IMR-90 (cell line): ENCODE results near the gene PHKA1. TPM values are rescaled to one million over a fixed set of nuclear protein-coding genes. Genes with fewer than 3 reads are reported as not detected.

ENCODE experiments used
- ATAC-seq: fragments of 200-7000 bp; cut with Tn5 transposase; 2 replicates; pipeline ENCODE4 v1.9.1; 2020; ENCODE audit warnings: low read depth, mild to moderate bottlenecking, moderate library complexity
- BruUV-seq: library from RNA; stranded (reverse); fragments of 400-500 nt; replicated peaks from 2 replicates; lab custom pipeline; 2021; lab: Mats Ljungman, UMichigan
- CTCF ChIA-PET: fragments of 300-600 bp; formaldehyde crosslinking; extraction: SDS; loops from one replicate; lab custom pipeline; 2021; ENCODE audit warnings: antibody characterized with exemption; lab: Yijun Ruan, JAX
- POLR2A ChIA-PET: fragments of 300-600 bp; sonication (Branson Sonifier 250); formaldehyde crosslinking; loops from one replicate; lab custom pipeline; 2022; ENCODE audit warnings: antibody characterized with exemption; ENCODE audit not compliant: unreplicated experiment; lab: Charles Lee
- DNase-seq: peaks from one replicate; pipeline ENCODE4 v3.0.0; 2013
- H2AFZ ChIP-seq: replicated peaks from 2 replicates; pipeline ENCODE3; 2013; ENCODE audit warnings: low read length, mild to moderate bottlenecking; ENCODE audit not compliant: poor library complexity
- H2AK5ac ChIP-seq: 2 replicates; pipeline ENCODE4 v1.6.1; 2013; ENCODE audit warnings: low read depth, low read length, inconsistent platforms
- H2AK9ac ChIP-seq: replicated peaks from 2 replicates; pipeline ENCODE3; 2013; ENCODE audit warnings: mild to moderate bottlenecking, low read depth, low read length, moderate library complexity; ENCODE audit not compliant: poor library complexity
- H2BK120ac ChIP-seq: 2 replicates; pipeline ENCODE4 v1.6.1; 2013; ENCODE audit warnings: low read depth, low read length, inconsistent platforms
- H2BK15ac ChIP-seq: 3 replicates; pipeline ENCODE4 v1.6.1; 2013; ENCODE audit warnings: low read depth, low read length, inconsistent platforms
- H2BK20ac ChIP-seq: 2 replicates; pipeline ENCODE4 v1.6.1; 2013; ENCODE audit warnings: low read depth, mild to moderate bottlenecking, inconsistent platforms, low read length, moderate library complexity
- H2BK5ac ChIP-seq: 2 replicates; pipeline ENCODE4 v1.6.1; 2013; ENCODE audit warnings: mild to moderate bottlenecking, low read depth, low read length, inconsistent platforms; ENCODE audit not compliant: poor library complexity, severe bottlenecking
- H3K14ac ChIP-seq: replicated peaks from 2 replicates; pipeline ENCODE4 v1.6.1; 2013; ENCODE audit warnings: low read depth, low read length, inconsistent platforms
- H3K18ac ChIP-seq: 2 replicates; pipeline ENCODE4 v1.6.1; 2013; ENCODE audit warnings: low read depth, low read length, control low read depth
- H3K23ac ChIP-seq: 2 replicates; pipeline ENCODE4 v1.6.1; 2013; ENCODE audit warnings: low read depth, low read length, inconsistent platforms
- H3K27ac ChIP-seq: 2 replicates; pipeline ENCODE4 v1.5.1; 2013; ENCODE audit warnings: mild to moderate bottlenecking, control low read depth, low read length; ENCODE audit not compliant: insufficient read depth
- H3K27me3 ChIP-seq: 2 replicates; pipeline ENCODE4 v1.6.1; 2013; ENCODE audit warnings: low read length; ENCODE audit not compliant: control insufficient read depth, insufficient read depth
- H3K36me3 ChIP-seq: 2 replicates; pipeline ENCODE4 v1.6.1; 2013; ENCODE audit warnings: low read length, mixed read lengths; ENCODE audit not compliant: control insufficient read depth, insufficient read depth
- H3K4ac ChIP-seq: 2 replicates; pipeline ENCODE4 v1.6.1; 2013; ENCODE audit warnings: low read depth, low read length, inconsistent platforms
- H3K4me1 ChIP-seq: 2 replicates; pipeline ENCODE4 v1.6.1; 2013; ENCODE audit warnings: low read length, mixed read lengths; ENCODE audit not compliant: control insufficient read depth, insufficient read depth
- H3K4me2 ChIP-seq: 2 replicates; pipeline ENCODE4 v1.6.1; 2013; ENCODE audit warnings: low read depth, mild to moderate bottlenecking, control low read depth, low read length, moderate library complexity
- H3K4me3 ChIP-seq: 2 replicates; pipeline ENCODE4 v1.5.1; 2013; ENCODE audit warnings: low read depth, mild to moderate bottlenecking, control low read depth, low read length, moderate library complexity; ENCODE audit not compliant: insufficient read depth
- H3K56ac ChIP-seq: 2 replicates; pipeline ENCODE4 v1.6.1; 2013; ENCODE audit warnings: low read length, inconsistent platforms; ENCODE audit not compliant: insufficient read depth; ENCODE audit errors: extremely low read depth
- H3K79me1 ChIP-seq, 2 experiments: 2 replicates each; pipeline ENCODE4 v1.6.1; 2013; ENCODE audit warnings: low read length in 2 of 2, inconsistent platforms in 1 of 2, low read depth in 1 of 2
- H3K9ac ChIP-seq: 2 replicates; pipeline ENCODE4 v1.6.1; 2013; ENCODE audit warnings: low read depth, low read length, control low read depth
- H3K9me1 ChIP-seq: 2 replicates; pipeline ENCODE4 v1.6.1; 2013; ENCODE audit warnings: low read length, inconsistent platforms; ENCODE audit not compliant: insufficient read depth
- H3K9me3 ChIP-seq: 2 replicates; pipeline ENCODE4 v1.6.1; 2013; ENCODE audit warnings: low read length; ENCODE audit not compliant: control insufficient read depth, insufficient read depth
- H4K20me1 ChIP-seq: 2 replicates; pipeline ENCODE4 v1.6.1; 2013; ENCODE audit warnings: low read length, inconsistent platforms; ENCODE audit not compliant: insufficient read depth
- H4K5ac ChIP-seq: 2 replicates; pipeline ENCODE4 v1.6.1; 2013; ENCODE audit warnings: mild to moderate bottlenecking, low read depth, low read length, control low read depth
- H4K8ac ChIP-seq, 2 experiments: 2 replicates each; pipeline ENCODE4 v1.6.1; 2013; ENCODE audit warnings: low read depth in 2 of 2, low read length in 2 of 2, control low read depth in 1 of 2, inconsistent platforms in 1 of 2
- H4K91ac ChIP-seq: 2 replicates; pipeline ENCODE4 v1.6.1; 2013; ENCODE audit warnings: low read depth, low read length, inconsistent platforms; ENCODE audit not compliant: insufficient read depth
- BHLHE40 ChIP-seq: fragments of 150-350 bp; IDR thresholded peaks from 2 replicates; pipeline ENCODE4 v1.6.1; 2016; ENCODE audit warnings: mild to moderate bottlenecking, low read depth, low read length
- CHD1 ChIP-seq: IDR thresholded peaks from 2 replicates; pipeline ENCODE4 v1.6.1; 2012; ENCODE audit warnings: low read depth, low read length, improper control_type of control experiment
- CTCF ChIP-seq: conservative IDR thresholded peaks from 2 replicates; pipeline ENCODE4 v1.5.1; 2012; ENCODE audit warnings: mild to moderate bottlenecking, low read depth, low read length, improper control_type of control experiment
- ELK1 ChIP-seq: fragments of 150-350 bp; IDR thresholded peaks from 2 replicates; pipeline ENCODE4 v1.6.1; 2016; ENCODE audit warnings: low read depth, mild to moderate bottlenecking, low read length, moderate library complexity, borderline replicate concordance
- FOS ChIP-seq: fragments of 150-350 bp; IDR thresholded peaks from 2 replicates; pipeline ENCODE4 v1.6.1; 2016; ENCODE audit warnings: low read depth, low read length
- MAFK ChIP-seq: IDR thresholded peaks from 2 replicates; pipeline ENCODE4 v1.6.1; 2012; ENCODE audit warnings: low read depth, low read length, improper control_type of control experiment
- MAZ ChIP-seq: IDR thresholded peaks from 2 replicates; pipeline ENCODE4 v1.6.1; 2012; ENCODE audit warnings: low read depth, mild to moderate bottlenecking, low read length, improper control_type of control experiment, moderate library complexity, borderline replicate concordance
- MXI1 ChIP-seq: IDR thresholded peaks from 2 replicates; pipeline ENCODE4 v1.6.1; 2012; ENCODE audit warnings: low read depth, mild to moderate bottlenecking, low read length, moderate library complexity, borderline replicate concordance
- NFE2L2 ChIP-seq: fragments of 150-350 bp; IDR thresholded peaks from 2 replicates; pipeline ENCODE4 v1.6.1; 2016; ENCODE audit warnings: low read depth, mild to moderate bottlenecking, low read length
- RAD21 ChIP-seq: IDR thresholded peaks from 2 replicates; pipeline ENCODE4 v1.6.1; 2012; ENCODE audit warnings: low read length, improper control_type of control experiment
- RCOR1 ChIP-seq: IDR thresholded peaks from 2 replicates; pipeline ENCODE4 v1.6.1; 2012; ENCODE audit warnings: mild to moderate bottlenecking, low read length, improper control_type of control experiment; ENCODE audit not compliant: insufficient replicate concordance
- RFX5 ChIP-seq: IDR thresholded peaks from 2 replicates; pipeline ENCODE4 v1.8.0; 2012; ENCODE audit warnings: low read depth, mild to moderate bottlenecking, low read length, moderate library complexity
- SMC3 ChIP-seq: fragments of 150-350 bp; IDR thresholded peaks from 2 replicates; pipeline ENCODE4 v1.6.1; 2016; ENCODE audit warnings: low read depth, mild to moderate bottlenecking, antibody characterized with exemption, low read length, moderate library complexity
- USF2 ChIP-seq: fragments of 150-350 bp; IDR thresholded peaks from 2 replicates; pipeline ENCODE4 v1.6.1; 2017; ENCODE audit warnings: mild to moderate bottlenecking, antibody characterized with exemption, low read length, low read depth
- WGBS, 2 experiments: methylation state at CpG; one replicate each; pipeline versions ENCODE4 v1.1.5 to v1.1.7; 2013; ENCODE audit warnings: missing lambda C conversion rate in 2 of 2; ENCODE audit not compliant: insufficient read length in 1 of 2; ENCODE audit errors: extremely low coverage in 2 of 2; 5-methylcytosine and 5-hydroxymethylcytosine counted together
- dilution Hi-C: fragments of 300-500 bp; cut with HindIII; formaldehyde crosslinking; loops from one replicate; pipeline ENCODE4 v1.14.3; 2018; ENCODE audit warnings: low sequenced_read_pairs; ENCODE audit not compliant: unreplicated experiment
- in situ Hi-C: fragments of 300-500 bp; cut with MboI; formaldehyde crosslinking; loops from 3 replicates; pipeline ENCODE4 v1.14.3; 2019; ENCODE audit warnings: low sequenced_read_pairs, inconsistent platforms, mixed read lengths
- intact Hi-C: fragments of 100-400 bp; cut with micrococcal nuclease; formaldehyde crosslinking; loops from 2 replicates; pipeline ENCODE4 v1.10.0; 2022
- polyA plus RNA-seq, 3 experiments: library from polyadenylated mRNA; depleted of rRNA; stranded (reverse); fragments of >200 nt; gene quantifications; 2 replicates each; pipeline ENCODE4 v1.2.3, GENCODE V29; 2012; ENCODE audit warnings: low replicate concordance in 1 of 3
- total RNA-seq: library from RNA; depleted of rRNA; stranded (reverse); fragments of >200 nt; gene quantifications from 2 replicates; pipeline ENCODE4 v1.2.3, GENCODE V29; 2012

PHKA1 gene
- total and polyA plus RNA-seq, 2 of the 4 experiments (the other 2 are of a cell fraction), result 2.7 to 4.5 TPM

- Histone ChIP-seq H3K14ac (no peak overlapping the region), H3K4me1 (no peaks in the 10 kb centered on the region), H3K36me3 (peaks cover 3% of the 10 kb centered on the region; the same call in 1 of the 2 replicates), H3K79me1 (no peaks in the 10 kb centered on the region), H3K56ac (no peak overlapping the region), H3K4me2 (no peak overlapping the region), H3K27me3 (no peaks in the 10 kb centered on the region; the same call in 1 of the 2 replicates), H3K4ac (no peak overlapping the region), H4K8ac (no peak overlapping the region), H2BK5ac (no peak overlapping the region), H4K5ac (no peak overlapping the region), H2BK15ac (no peak overlapping the region), H4K91ac (no peak overlapping the region), H2BK120ac (no peak overlapping the region), H2AK5ac (no peak overlapping the region), H4K20me1 (no peaks in the 10 kb centered on the region), H2BK20ac (no peak overlapping the region), H3K27ac (no peak overlapping the region), H2AK9ac (no peak overlapping the region), H3K4me3 (no peak overlapping the region), H3K18ac (no peak overlapping the region), H3K23ac (no peak overlapping the region), H3K9me3 (no peaks in the 10 kb centered on the region), H2AFZ (no peak overlapping the region), H3K9ac (no peak overlapping the region), H3K9me1 (no peaks in the 10 kb centered on the region)
- TF ChIP-seq USF2, result no peak
- TF ChIP-seq ELK1, result no peak
- TF ChIP-seq RFX5, result no peak
- TF ChIP-seq RCOR1, result no peak
- no peak for TF ChIP-seq RAD21
- no peak for TF ChIP-seq MAFK
- TF ChIP-seq BHLHE40, result no peak
- no peak for TF ChIP-seq NFE2L2
- no peak for TF ChIP-seq CTCF
- TF ChIP-seq FOS, result no peak
- no peak for TF ChIP-seq MXI1
- no peak for TF ChIP-seq MAZ
- TF ChIP-seq SMC3, result no peak
- no peak for TF ChIP-seq CHD1
- WGBS, 2 experiments, result no CpG with 5 or more reads among the region's 2 CpGs
- no peak for DNase-seq
- in situ Hi-C loops, result no loop called here
- dilution Hi-C loops, result no loop called here
- ChIA-PET POLR2A (no interaction called here), CTCF (no interaction called here)
- no peak for ATAC-seq
- BruUV-seq, result no TSS peak
- intact Hi-C loops, result no loop called here
Observed at GRCh38 chrX:72644946-72645345, 69.2 kb downstream of the PHKA1 start.
